Mammary epithelial cell (primary cell): ENCODE measurements around the gene CLTCL1.

Source experiments
- CTCF ChIP-seq, 2 donors: IDR thresholded peaks in 1 of 2; conservative IDR thresholded peaks in 1 of 2; 2 replicates each; pipeline ENCODE4 v1.5.1; 2011 to 2012; ENCODE audit warnings: inconsistent platforms in 2 of 2, low read length in 2 of 2, mild to moderate bottlenecking in 2 of 2, control low read depth in 1 of 2, low read depth in 1 of 2; ENCODE audit not compliant: insufficient read depth in 1 of 2; ENCODE audit errors: extremely low read depth in 1 of 2
- EZH2 ChIP-seq: IDR thresholded peaks from 2 replicates; pipeline ENCODE4 v1.6.1; 2012; ENCODE audit warnings: low read length, inconsistent platforms, borderline replicate concordance

- TF ChIP-seq CTCF (conservative IDR thresholded peaks at IDR 0.05 in 1 of 2, IDR thresholded peaks at IDR 0.05 in 1 of 2; ENCODE audit: extremely low read depth in 1 of 2, insufficient read depth in 1 of 2, low read depth in 1 of 2, low read length in 2 of 2) (no peak), EZH2 (no peak)
Measured at GRCh38 chr22:19193879-19194278, 97.6 kb downstream of the CLTCL1 start.
